A673 (cell line): Measurements from ENCODE around the gene CABLES1. TPM values are rescaled to one million over a fixed set of nuclear protein-coding genes. Genes with fewer than 3 reads are reported as not detected.

Source experiments
- BruUV-seq: library from RNA; stranded (reverse); fragments of 400-500 nt; replicated peaks from 2 replicates; lab custom pipeline; 2021; lab: Mats Ljungman, UMichigan
- CTCF ChIA-PET: fragments of 300-600 bp; sonication (Branson Sonifier 250); formaldehyde crosslinking; loops from one replicate; lab custom pipeline; 2022; ENCODE audit warnings: antibody characterized with exemption; lab: Charles Lee
- POLR2A ChIA-PET: fragments of 300-600 bp; sonication (Branson Sonifier 250); formaldehyde crosslinking; loops from one replicate; lab custom pipeline; 2022; ENCODE audit warnings: antibody characterized with exemption; ENCODE audit not compliant: low non-redundant PET; lab: Charles Lee
- DNase-seq: peaks from one replicate; pipeline ENCODE4 v3.0.0-alpha.2; 2015; ENCODE audit warnings: low spot score
- H3K27ac ChIP-seq: fragments of 200-600 bp; sonication (generic); 2 replicates; pipeline ENCODE4 v1.5.1; 2016; ENCODE audit warnings: mixed run types, low read depth, mild to moderate bottlenecking, mixed read lengths, antibody characterized with exemption, low read length; ENCODE audit not compliant: poor library complexity, severe bottlenecking
- H3K27me3 ChIP-seq: fragments of 200-600 bp; sonication (generic); replicated peaks from 2 replicates; pipeline ENCODE4 v1.6.1; 2017; ENCODE audit warnings: mixed run types, low read depth, mild to moderate bottlenecking, mixed read lengths, antibody characterized with exemption, low read length; ENCODE audit not compliant: insufficient read depth, poor library complexity
- H3K36me3 ChIP-seq: fragments of 200-600 bp; sonication (generic); 2 replicates; pipeline ENCODE4 v1.6.1; 2016; ENCODE audit warnings: mixed run types, mild to moderate bottlenecking, mixed read lengths, antibody characterized with exemption, low read length; ENCODE audit not compliant: insufficient read depth, poor library complexity, severe bottlenecking
- H3K4me1 ChIP-seq: fragments of 200-600 bp; sonication (generic); 2 replicates; pipeline ENCODE4 v1.6.1; 2017; ENCODE audit warnings: mixed run types, mild to moderate bottlenecking, mixed read lengths, antibody characterized with exemption, low read length; ENCODE audit not compliant: insufficient read depth, poor library complexity, severe bottlenecking
- H3K4me3 ChIP-seq: fragments of 200-600 bp; sonication (generic); 2 replicates; pipeline ENCODE4 v1.5.1; 2016; ENCODE audit warnings: low read depth, mixed run types, mild to moderate bottlenecking, mixed read lengths, low read length; ENCODE audit not compliant: poor library complexity, severe bottlenecking
- H3K9me3 ChIP-seq: fragments of 200-600 bp; sonication (generic); 2 replicates; pipeline ENCODE4 v1.6.1; 2016; ENCODE audit warnings: mixed run types, low read depth, mild to moderate bottlenecking, mixed read lengths, antibody characterized with exemption, low read length; ENCODE audit not compliant: poor library complexity, severe bottlenecking
- CTCF ChIP-seq: fragments of 300-800, 200-600 bp; sonication (generic); conservative IDR thresholded peaks from 2 replicates; pipeline ENCODE4 v1.5.1; 2017; ENCODE audit warnings: low read depth, mild to moderate bottlenecking, antibody characterized with exemption, low read length, moderate library complexity, mixed read lengths
- EZH2 ChIP-seq: fragments of 200-600 bp; sonication (generic); IDR thresholded peaks from 2 replicates; pipeline ENCODE4 v1.6.1; 2017; ENCODE audit warnings: borderline replicate concordance, low read depth, mild to moderate bottlenecking, mixed read lengths, antibody characterized with exemption, low read length; ENCODE audit not compliant: poor library complexity, severe bottlenecking
- intact Hi-C: fragments of 100-400 bp; cut with micrococcal nuclease; formaldehyde crosslinking; loops from one replicate; pipeline ENCODE4 v1.10.0; 2022; ENCODE audit not compliant: unreplicated experiment
- total RNA-seq: library from RNA; stranded (reverse); gene quantifications from 2 replicates; pipeline ENCODE4 v1.2.3, GENCODE V29; 2021

The CABLES1 gene
- total RNA-seq, 1 experiment from 2014 or later: 7.2 TPM

- ChIA-PET POLR2A (no interaction called here), CTCF (no interaction called here)
- no peak overlapping the region for H3K27ac ChIP-seq
- intact Hi-C loops: no loop called here
- TF ChIP-seq CTCF (no peak), EZH2 (no peak)
- H3K27me3 ChIP-seq: no peaks in the 10 kb centered on the region
- no peaks in the 10 kb centered on the region for H3K4me1 ChIP-seq
- no peaks in the 10 kb centered on the region for H3K9me3 ChIP-seq
- no peaks in the 10 kb centered on the region for H3K36me3 ChIP-seq
- H3K4me3 ChIP-seq: no peak overlapping the region
- DNase-seq: no peak
- no TSS peak for BruUV-seq
Measured at GRCh38 chr18:23238152-23238531, 102.9 kb downstream of the CABLES1 start.

DNA sequence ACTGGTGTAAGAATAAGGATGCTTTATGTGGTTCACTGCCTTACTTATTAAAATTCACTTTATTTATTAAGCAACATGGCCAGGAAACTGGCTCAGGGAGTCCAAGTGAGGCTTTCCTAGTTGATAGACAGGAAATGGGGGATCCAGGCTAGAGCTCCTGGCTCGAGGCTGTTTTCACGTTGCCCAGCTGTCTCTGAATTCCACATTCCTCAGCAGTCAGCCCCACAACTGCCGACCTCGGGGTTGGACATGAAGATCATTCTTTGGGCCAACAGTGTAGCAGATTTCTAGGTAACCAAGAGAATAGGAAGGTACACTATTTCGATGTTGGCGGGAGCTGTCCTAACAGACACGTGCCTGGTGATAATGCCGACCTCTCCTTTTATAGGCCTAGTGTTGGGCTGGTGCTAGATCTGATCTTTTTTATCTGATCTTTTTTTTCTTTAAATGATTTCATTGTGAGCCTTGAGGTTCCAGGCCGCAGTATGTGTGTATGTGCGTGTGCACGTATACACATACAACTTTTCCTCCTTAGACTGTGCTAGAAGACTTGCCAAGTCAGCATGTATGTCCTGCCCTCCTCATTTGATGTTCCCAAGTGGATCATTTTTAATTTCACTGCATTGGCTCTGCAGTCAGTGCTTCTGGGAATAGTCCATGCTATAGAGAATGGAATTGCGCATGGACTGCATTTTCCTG lies 103.5 kb downstream of the CABLES1 start:
- POLR2A ChIA-PET: no interaction called here
- no peak for DNase-seq
- Histone ChIP-seq H3K4me3 (no peak overlapping the region), H3K36me3 (no peaks in the 10 kb centered on the region), H3K27me3 (no peaks in the 10 kb centered on the region), H3K4me1 (peaks cover under 1% of the 10 kb centered on the region), H3K9me3 (no peaks in the 10 kb centered on the region), H3K27ac (no peak overlapping the region)
- CTCF ChIA-PET: no interaction called here
- TF ChIP-seq EZH2: no peak
- TF ChIP-seq CTCF: no peak
- intact Hi-C loops: no loop called here
- no TSS peak for BruUV-seq

- Histone ChIP-seq H3K9me3 (no peaks in the 10 kb centered on the region), H3K4me3 (no peak overlapping the region), H3K36me3 (no peaks in the 10 kb centered on the region), H3K27ac (no peak overlapping the region), H3K4me1 (peaks cover 6% of the 10 kb centered on the region), H3K27me3 (no peaks in the 10 kb centered on the region)
- no peak for DNase-seq
- CTCF ChIA-PET: no interaction called here
- intact Hi-C loops: no loop called here
- TF ChIP-seq CTCF: no peak
- no peak for TF ChIP-seq EZH2
- POLR2A ChIA-PET: no interaction called here
- no TSS peak for BruUV-seq
Measured at GRCh38 chr18:23239350-23239692, 104.0 kb downstream of the CABLES1 start.
